Tibial nerve (tissue), 4 donors: Measurements from ENCODE around the gene CABP4. TPM values are rescaled to one million over a fixed set of nuclear protein-coding genes. Genes with fewer than 3 reads are reported as not detected.

Source experiments
- DNase-seq, 2 donors: peaks; one replicate each; pipeline ENCODE4 v3.0.0-alpha.2; 2019; ENCODE audit warnings: low spot score in 2 of 2
- H3K27ac ChIP-seq, 4 donors: fragments of 200-600 bp; sonication (generic) in 3 of 4; one replicate each; pipeline ENCODE4 v1.5.1; 2017 to 2019; ENCODE audit warnings: mild to moderate bottlenecking in 1 of 4
- H3K27me3 ChIP-seq, 2 donors: fragments of 200-600 bp; sonication (generic) in 1 of 2; one replicate each; pipeline versions ENCODE4 v1.5.1 to v1.6.0; 2017 to 2019
- H3K36me3 ChIP-seq, 3 donors: fragments of 200-600 bp; sonication (generic); one replicate each; pipeline ENCODE4 v1.5.1; 2018 to 2019
- H3K4me1 ChIP-seq, 4 donors: fragments of 200-600 bp; sonication (generic) in 3 of 4; one replicate each; pipeline ENCODE4 v1.5.1; 2017 to 2019
- H3K4me3 ChIP-seq, 4 donors: fragments of 200-600 bp; sonication (generic) in 3 of 4; one replicate each; pipeline ENCODE4 v1.5.1; 2017 to 2019; ENCODE audit warnings: mild to moderate bottlenecking in 1 of 4, moderate library complexity in 1 of 4
- H3K9me3 ChIP-seq, 4 donors: fragments of 200-600 bp; sonication (generic) in 3 of 4; one replicate each; pipeline ENCODE4 v1.5.1; 2017 to 2019
- CTCF ChIP-seq, 5 experiments: fragments of 200-600 bp in 3 of 5; fragments of 450-650 bp in 2 of 5; sonication (generic) in 3 of 5; IDR thresholded peaks; one replicate each; pipeline ENCODE4 v1.5.1; 2016 to 2019; ENCODE audit warnings: antibody characterized with exemption in 5 of 5, mild to moderate bottlenecking in 3 of 5, moderate library complexity in 2 of 5
- EP300 ChIP-seq, 2 donors: sonication (generic); formaldehyde crosslinking; IDR thresholded peaks; one replicate each; pipeline ENCODE4 v1.6.1; 2017; ENCODE audit warnings: antibody characterized with exemption in 2 of 2, mild to moderate bottlenecking in 1 of 2
- POLR2A ChIP-seq, 2 donors: fragments of 450-650 bp; IDR thresholded peaks; one replicate each; pipeline ENCODE4 v1.6.1; 2017; ENCODE audit warnings: antibody characterized with exemption in 2 of 2, mild to moderate bottlenecking in 2 of 2, moderate library complexity in 2 of 2
- WGBS, 2 donors: methylation state at CpG; one replicate each; pipeline ENCODE4 v1.1.5; 2018; 5-methylcytosine and 5-hydroxymethylcytosine counted together
- total RNA-seq, 4 donors: library from RNA; depleted of rRNA; stranded (reverse); fragments of >200 nt; gene quantifications; one replicate each; pipeline ENCODE4 v1.1.0, GENCODE V29; 2016

Gene CABP4
- total RNA-seq, 4 donors from 2014 or later: 0.21 to 5.7 (median 3.6) TPM

GRCh38 chr11:67500831-67501715 is 45.9 kb downstream of the CABP4 start:
- Histone ChIP-seq H3K4me3 (no peak overlapping the region), H3K4me1 (peaks cover 0 to 32% (median 15%) of the 10 kb centered on the region in 4 donors), H3K27me3 (no peaks in the 10 kb centered on the region), H3K36me3 (peaks cover 0 to 61% (median 16%) of the 10 kb centered on the region in 3 donors), H3K9me3 (no peaks in the 10 kb centered on the region), H3K27ac (no peak overlapping the region)
- no peak for DNase-seq
- TF ChIP-seq EP300 (IDR thresholded peaks at IDR 0.05) (no peak), POLR2A (IDR thresholded peaks at IDR 0.05) (no peak), CTCF (IDR thresholded peaks at IDR 0.05) (no peak)
- 92% methylated on average over 9 of the region's 9 CpGs for WGBS, 2 donors

- WGBS, 2 donors: 97 to 99% methylated on average over 9 to 18 of the region's 18 CpGs
- TF ChIP-seq EP300 (IDR thresholded peaks at IDR 0.05) (no peak), CTCF (IDR thresholded peaks at IDR 0.05) (no peak), POLR2A (IDR thresholded peaks at IDR 0.05) (no peak)
- Histone ChIP-seq H3K9me3 (no peaks in the 10 kb centered on the region), H3K4me1 (peaks cover 0 to 40% (median 23%) of the 10 kb centered on the region in 4 donors), H3K4me3 (no peak overlapping the region), H3K27ac (no peak overlapping the region), H3K36me3 (peaks cover 0 to 55% (median 16%) of the 10 kb centered on the region in 3 donors), H3K27me3 (no peaks in the 10 kb centered on the region)
- no peak for DNase-seq
These were observed 46.7 kb downstream of the CABP4 start for GRCh38 chr11:67501854-67502253.

GRCh38 chr11:67502328-67502979 is 47.3 kb downstream of the CABP4 start:
- DNase-seq: no peak
- Histone ChIP-seq H3K9me3 (no peaks in the 10 kb centered on the region), H3K27me3 (no peaks in the 10 kb centered on the region), H3K27ac (no peak overlapping the region), H3K4me1 (peaks cover 0 to 46% (median 29%) of the 10 kb centered on the region in 4 donors), H3K36me3 (peaks cover 0 to 49% (median 16%) of the 10 kb centered on the region in 3 donors), H3K4me3 (no peak overlapping the region)
- no peak for TF ChIP-seq POLR2A (IDR thresholded peaks at IDR 0.05)
- no peak for TF ChIP-seq EP300 (IDR thresholded peaks at IDR 0.05)
- TF ChIP-seq CTCF (IDR thresholded peaks at IDR 0.05): no peak
- 96 to 97% methylated on average over 13 to 17 of the region's 18 CpGs for WGBS, 2 donors

- H3K4me3 ChIP-seq: peak overlapping the region in 3 of 4 donors; percentile 17 to 69 (median 64)
- peaks cover 0 to 40% (median 11%) of the 10 kb centered on the region in 3 donors for H3K36me3 ChIP-seq
- peak overlapping the region in 3 of 4 donors; percentile 98 to 99 (median 99) for H3K27ac ChIP-seq
- peaks cover 0 to 51% (median 31%) of the 10 kb centered on the region in 4 donors for H3K4me1 ChIP-seq
- WGBS, 2 donors: 74 to 77% methylated on average over 19 of the region's 19 CpGs
- H3K27me3 ChIP-seq: no peaks in the 10 kb centered on the region
- TF ChIP-seq EP300 (IDR thresholded peaks at IDR 0.05) (no peak), CTCF (IDR thresholded peaks at IDR 0.05) (no peak), POLR2A (IDR thresholded peaks at IDR 0.05) (no peak)
- H3K9me3 ChIP-seq: no peaks in the 10 kb centered on the region
- DNase-seq: no peak
These were observed 48.2 kb downstream of the CABP4 start for GRCh38 chr11:67503119-67504004.
